ENCODE results near the gene ORM1. TPM values are rescaled to one million over a fixed set of nuclear protein-coding genes. Genes with fewer than 3 reads are reported as not detected.

The ORM1 gene
- total RNA-seq, 1 donor from 2014 or later, result not detected

GRCh38 chr9:114288193-114289091 is 34.5 kb upstream of the ORM1 start:
- Mint-ChIP-seq H3K27ac (ENCODE audit: unreplicated experiment) (peak overlapping the region; percentile 87), H3K4me1 (ENCODE audit: low read depth) (peaks cover 45% of the 10 kb centered on the region), H3K9me3 (ENCODE audit: low read depth) (no peaks in the 10 kb centered on the region), H3K4me3 (ENCODE audit: unreplicated experiment) (peak overlapping the region; percentile 0), H3K36me3 (ENCODE audit: low read depth) (peaks cover 22% of the 10 kb centered on the region), H3K27me3 (ENCODE audit: low read depth) (no peaks in the 10 kb centered on the region)
- TF ChIP-seq, protein P1, sequence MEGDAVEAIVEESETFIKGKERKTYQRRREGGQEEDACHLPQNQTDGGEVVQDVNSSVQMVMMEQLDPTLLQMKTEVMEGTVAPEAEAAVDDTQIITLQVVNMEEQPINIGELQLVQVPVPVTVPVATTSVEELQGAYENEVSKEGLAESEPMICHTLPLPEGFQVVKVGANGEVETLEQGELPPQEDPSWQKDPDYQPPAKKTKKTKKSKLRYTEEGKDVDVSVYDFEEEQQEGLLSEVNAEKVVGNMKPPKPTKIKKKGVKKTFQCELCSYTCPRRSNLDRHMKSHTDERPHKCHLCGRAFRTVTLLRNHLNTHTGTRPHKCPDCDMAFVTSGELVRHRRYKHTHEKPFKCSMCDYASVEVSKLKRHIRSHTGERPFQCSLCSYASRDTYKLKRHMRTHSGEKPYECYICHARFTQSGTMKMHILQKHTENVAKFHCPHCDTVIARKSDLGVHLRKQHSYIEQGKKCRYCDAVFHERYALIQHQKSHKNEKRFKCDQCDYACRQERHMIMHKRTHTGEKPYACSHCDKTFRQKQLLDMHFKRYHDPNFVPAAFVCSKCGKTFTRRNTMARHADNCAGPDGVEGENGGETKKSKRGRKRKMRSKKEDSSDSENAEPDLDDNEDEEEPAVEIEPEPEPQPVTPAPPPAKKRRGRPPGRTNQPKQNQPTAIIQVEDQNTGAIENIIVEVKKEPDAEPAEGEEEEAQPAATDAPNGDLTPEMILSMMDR (IDR thresholded peaks at IDR 0.05), result peak; percentile 25
- DNase-seq (ENCODE audit: low spot score), result peak; percentile 82

DNA sequence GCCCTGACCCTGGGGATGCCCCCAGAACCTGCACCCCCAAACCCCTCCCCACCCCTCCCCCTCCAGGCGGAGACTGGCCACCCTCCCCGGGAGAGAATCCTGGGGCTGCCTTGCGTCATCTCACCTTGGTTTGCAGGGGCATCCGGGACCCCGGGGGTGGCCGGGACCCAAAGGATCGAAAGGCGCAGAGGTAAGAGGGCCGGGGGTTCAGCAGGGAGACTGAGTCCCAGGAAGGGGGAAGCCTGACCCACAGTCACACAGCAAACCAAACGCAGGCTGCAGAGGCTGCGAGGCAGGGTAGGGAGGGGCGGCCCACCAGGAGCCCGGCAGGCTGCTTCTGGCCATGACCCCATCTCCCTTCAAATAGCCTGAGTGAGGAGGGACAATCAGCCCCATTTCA is 33.8 kb upstream of the ORM1 start:
- Mint-ChIP-seq H3K27ac (ENCODE audit: unreplicated experiment) (no peak overlapping the region), H3K36me3 (ENCODE audit: low read depth) (peaks cover 22% of the 10 kb centered on the region), H3K9me3 (ENCODE audit: low read depth) (no peaks in the 10 kb centered on the region), H3K4me3 (ENCODE audit: unreplicated experiment) (no peak overlapping the region), H3K4me1 (ENCODE audit: low read depth) (peaks cover 45% of the 10 kb centered on the region), H3K27me3 (ENCODE audit: low read depth) (no peaks in the 10 kb centered on the region)
- DNase-seq (ENCODE audit: low spot score), result peak; percentile 75
- TF ChIP-seq, protein P1 (IDR thresholded peaks at IDR 0.05), result no peak

DNA sequence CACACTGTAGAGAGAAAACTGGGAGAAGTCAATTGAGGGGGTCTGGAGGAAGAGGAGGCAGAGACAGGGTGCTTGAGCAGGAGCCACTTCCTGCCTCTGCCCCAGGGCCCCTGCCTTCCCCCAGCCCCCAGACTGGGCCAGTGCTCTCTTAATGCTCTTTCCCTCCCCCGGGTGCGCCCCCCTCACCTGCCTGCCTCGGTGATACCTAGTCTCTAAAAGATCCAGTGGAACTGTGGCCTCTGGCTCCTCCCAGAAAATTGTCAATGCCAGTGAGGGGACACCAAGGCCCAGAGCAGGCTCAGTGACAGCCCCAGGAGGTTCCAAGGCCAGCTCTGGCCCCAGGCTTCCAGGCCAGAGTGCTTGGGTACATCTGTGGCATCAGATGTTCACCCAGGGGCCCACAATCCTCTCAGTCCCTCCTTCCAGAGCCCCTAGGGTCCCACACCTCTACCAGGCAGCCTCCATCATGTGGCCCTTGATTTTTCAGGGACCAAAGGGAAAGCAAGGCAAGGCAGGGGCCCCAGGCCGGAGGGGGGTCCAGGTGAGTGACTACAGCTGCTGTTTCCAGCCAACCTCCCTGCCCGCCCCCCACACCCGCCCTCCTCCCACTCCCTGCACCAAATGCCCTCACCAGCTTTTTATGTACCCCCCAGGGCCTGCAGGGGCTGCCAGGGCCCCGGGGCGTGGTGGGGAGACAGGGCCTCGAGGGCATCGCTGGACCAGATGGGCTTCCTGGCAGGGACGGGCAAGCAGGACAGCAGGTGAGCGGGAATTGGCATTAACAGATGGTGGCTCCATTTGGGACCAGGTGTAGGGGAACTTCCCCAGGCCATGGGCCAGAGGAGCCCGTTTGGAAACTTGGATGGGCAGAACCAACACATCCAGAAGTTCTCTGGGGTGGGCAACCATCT is 33.1 kb upstream of the ORM1 start:
- H3K27ac Mint-ChIP-seq (ENCODE audit: unreplicated experiment), result peak overlapping the region; percentile 36
- peaks cover 26% of the 10 kb centered on the region for H3K36me3 Mint-ChIP-seq (ENCODE audit: low read depth)

DNA sequence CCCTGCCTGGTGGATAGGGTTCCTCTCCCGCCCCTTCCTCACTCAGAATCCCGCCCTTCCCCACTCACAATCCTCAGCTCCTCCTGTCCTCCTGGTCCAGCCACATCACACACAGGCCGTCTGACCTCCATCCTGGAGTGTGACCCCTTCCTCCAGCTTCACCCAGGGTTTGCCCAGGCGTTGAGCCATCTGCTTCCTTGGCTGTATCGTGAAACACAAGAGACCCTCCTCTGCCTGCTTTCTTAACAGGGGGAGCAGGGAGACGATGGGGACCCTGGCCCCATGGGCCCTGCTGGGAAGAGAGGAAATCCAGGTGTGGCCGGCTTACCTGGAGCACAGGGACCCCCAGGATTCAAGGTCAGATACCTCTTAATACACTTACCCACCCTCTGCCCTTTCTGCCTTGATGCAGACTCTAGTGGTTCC is 32.3 kb upstream of the ORM1 start:
- H3K27ac Mint-ChIP-seq (ENCODE audit: unreplicated experiment), result no peak overlapping the region
- H3K9me3 Mint-ChIP-seq (ENCODE audit: low read depth), result peaks cover 9% of the 10 kb centered on the region
- TF ChIP-seq, protein P1 (IDR thresholded peaks at IDR 0.05), result no peak
- DNase-seq (ENCODE audit: low spot score), result peak; percentile 69
- H3K27me3 Mint-ChIP-seq (ENCODE audit: low read depth), result no peaks in the 10 kb centered on the region
- peaks cover 29% of the 10 kb centered on the region for H3K36me3 Mint-ChIP-seq (ENCODE audit: low read depth)
- H3K4me1 Mint-ChIP-seq (ENCODE audit: low read depth), result peaks cover 37% of the 10 kb centered on the region
- H3K4me3 Mint-ChIP-seq (ENCODE audit: unreplicated experiment), result no peak overlapping the region

More for the DNA sequence above, 33.1 kb upstream of the ORM1 start:
- H3K27me3 Mint-ChIP-seq (ENCODE audit: low read depth), result no peaks in the 10 kb centered on the region
- peaks cover 44% of the 10 kb centered on the region for H3K4me1 Mint-ChIP-seq (ENCODE audit: low read depth)
- H3K4me3 Mint-ChIP-seq (ENCODE audit: unreplicated experiment), result no peak overlapping the region
- TF ChIP-seq, protein P1 (IDR thresholded peaks at IDR 0.05), result no peak
- DNase-seq (ENCODE audit: low spot score), result peak; percentile 75
- peaks cover 4% of the 10 kb centered on the region for H3K9me3 Mint-ChIP-seq (ENCODE audit: low read depth)

DNA sequence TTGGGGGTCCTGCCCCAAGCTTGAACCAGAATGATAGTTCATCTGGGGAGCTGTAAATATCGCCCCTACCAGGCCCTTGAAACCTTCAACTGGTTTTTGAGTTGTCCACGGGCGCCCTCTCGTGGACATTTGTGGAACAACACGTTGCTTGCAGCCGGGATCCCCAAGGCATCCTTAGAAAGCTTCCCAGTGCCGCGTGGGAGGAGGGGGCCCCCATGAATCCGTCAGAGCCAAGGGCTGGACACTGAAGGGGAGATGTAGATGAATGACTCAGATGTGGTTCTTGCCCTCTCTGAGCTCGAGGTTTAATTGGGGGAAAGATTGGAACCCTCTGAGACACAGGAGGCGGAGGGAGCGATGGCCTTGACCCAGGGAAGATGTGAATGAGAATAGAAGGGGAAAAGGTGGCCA is 31.8 kb upstream of the ORM1 start:
- H3K4me1 Mint-ChIP-seq (ENCODE audit: low read depth), result peaks cover 32% of the 10 kb centered on the region
- no peaks in the 10 kb centered on the region for H3K27me3 Mint-ChIP-seq (ENCODE audit: low read depth)
- peaks cover 10% of the 10 kb centered on the region for H3K9me3 Mint-ChIP-seq (ENCODE audit: low read depth)
- H3K4me3 Mint-ChIP-seq (ENCODE audit: unreplicated experiment), result no peak overlapping the region
- TF ChIP-seq, protein P1 (IDR thresholded peaks at IDR 0.05), result peak; percentile 98
- peak; percentile 54 for DNase-seq (ENCODE audit: low spot score)
- no peak overlapping the region for H3K27ac Mint-ChIP-seq (ENCODE audit: unreplicated experiment)
- H3K36me3 Mint-ChIP-seq (ENCODE audit: low read depth), result peaks cover 34% of the 10 kb centered on the region

Measured in chondrocyte (in vitro differentiated cells).